HCT116 (cell line): ENCODE data around the gene GATAD2B. TPM values are rescaled to one million over a fixed set of nuclear protein-coding genes. Genes with fewer than 3 reads are reported as not detected.
A peak's percentile ranks its signal among the peaks of the same experiment; 100 is the strongest.

Experiments
- ATAC-seq: fragments of 200-7000 bp; cut with Tn5 transposase; 2 replicates; pipeline ENCODE4 v1.9.1; 2020; ENCODE audit warnings: mild to moderate bottlenecking, moderate library complexity
- BruUV-seq: library from RNA; stranded (reverse); fragments of 400-500 nt; replicated peaks from 2 replicates; lab custom pipeline; 2021; lab: Mats Ljungman, UMichigan
- CTCF ChIA-PET: fragments of 300-600 bp; sonication (Branson Sonifier 250); formaldehyde crosslinking; loops from one replicate; lab custom pipeline; 2021; ENCODE audit warnings: antibody characterized with exemption; lab: Charles Lee
- POLR2A ChIA-PET: fragments of 300-600, 350-600 bp; sonication (Branson Sonifier 250); formaldehyde crosslinking; loops from one replicate; lab custom pipeline; 2021; ENCODE audit warnings: antibody characterized with exemption; lab: Charles Lee
- RAD21 ChIA-PET, 2 experiments: fragments of 300-600 bp; sonication (Branson Sonifier 250); formaldehyde crosslinking; loops; one replicate each; lab custom pipeline; 2023; ENCODE audit warnings: low total read pairs in 2 of 2; ENCODE audit not compliant: uncharacterized antibody in 2 of 2, unreplicated experiment in 2 of 2, low non-redundant PET in 1 of 2; lab: Charles Lee
- DNase-seq: peaks from one replicate; pipeline ENCODE4 v3.0.0-alpha.2; 2010; ENCODE audit warnings: low read depth, low spot score
- H2AFZ ChIP-seq: fragments of 200-600 bp; shearing (Covaris generic), sonication (generic); 2 replicates; pipeline ENCODE4 v1.6.1; 2017; ENCODE audit warnings: low read depth, mixed run types, mixed read lengths, antibody characterized with exemption, low read length; ENCODE audit not compliant: poor library complexity, severe bottlenecking
- H3K27ac ChIP-seq: 2 replicates; pipeline ENCODE4 v1.5.1; 2012; ENCODE audit warnings: low read depth, low read length
- H3K27me3 ChIP-seq: fragments of 200-600 bp; sonication (generic); 2 replicates; pipeline ENCODE4 v1.6.1; 2016; ENCODE audit warnings: mixed run types, low read length, mixed read lengths; ENCODE audit not compliant: insufficient read depth
- H3K36me3 ChIP-seq, 2 experiments: fragments of 200-500 bp in 1 of 2; fragments of 200-600 bp in 1 of 2; sonication (Bioruptor generic) in 1 of 2; sonication (generic) in 1 of 2; 2 replicates each; pipeline versions ENCODE4 v1.5.1 to v1.6.1; 2014 to 2016; ENCODE audit warnings: low read length in 2 of 2, inconsistent platforms in 1 of 2, mixed read lengths in 1 of 2, mixed run types in 1 of 2; ENCODE audit not compliant: insufficient read depth in 2 of 2, control insufficient read depth in 1 of 2
- H3K4me1 ChIP-seq, 2 experiments: fragments of 200-600 bp in 1 of 2; sonication (generic) in 1 of 2; 2 replicates each; pipeline versions ENCODE4 v1.5.1 to v1.6.1; 2012 to 2017; ENCODE audit warnings: low read length in 2 of 2, inconsistent platforms in 1 of 2, mild to moderate bottlenecking in 1 of 2, mixed read lengths in 1 of 2, mixed run types in 1 of 2, moderate library complexity in 1 of 2; ENCODE audit not compliant: insufficient read depth in 2 of 2, control insufficient read depth in 1 of 2
- H3K4me2 ChIP-seq: fragments of 200-600 bp; sonication (generic); 2 replicates; pipeline ENCODE4 v1.6.1; 2017; ENCODE audit warnings: mixed run types, low read length, mixed read lengths
- H3K4me3 ChIP-seq, 2 experiments: fragments of 200-600 bp in 1 of 2; sonication (generic) in 1 of 2; replicated peaks in 1 of 2; 2 replicates each; pipeline ENCODE4 v1.5.1; 2011 to 2016; ENCODE audit warnings: low read length in 2 of 2, control low read depth in 1 of 2, low read depth in 1 of 2, mild to moderate bottlenecking in 1 of 2, mixed read lengths in 1 of 2, mixed run types in 1 of 2
- H3K79me2 ChIP-seq: fragments of 200-600 bp; sonication (generic); 2 replicates; pipeline ENCODE4 v1.6.1; 2017; ENCODE audit warnings: mild to moderate bottlenecking, mixed run types, low read length, moderate library complexity, mixed read lengths; ENCODE audit not compliant: insufficient read depth
- H3K9ac ChIP-seq: fragments of 200-600 bp; sonication (generic); 2 replicates; pipeline ENCODE4 v1.6.1; 2016; ENCODE audit warnings: low read length, mixed read lengths
- H3K9me2 ChIP-seq: fragments of 200-600 bp; sonication (generic), shearing (Covaris generic); 2 replicates; pipeline ENCODE4 v1.6.1; 2017; ENCODE audit warnings: mixed run types, mild to moderate bottlenecking, moderate library complexity; ENCODE audit not compliant: insufficient read depth
- H3K9me3 ChIP-seq, 2 experiments: fragments of 200-500 bp in 1 of 2; fragments of 200-600 bp in 1 of 2; sonication (Bioruptor generic) in 1 of 2; sonication (generic) in 1 of 2; 2 replicates each; pipeline ENCODE4 v1.6.1; 2014 to 2017; ENCODE audit warnings: low read length in 2 of 2, mixed read lengths in 2 of 2, inconsistent platforms in 1 of 2, low read depth in 1 of 2, mild to moderate bottlenecking in 1 of 2, mixed run types in 1 of 2, moderate library complexity in 1 of 2; ENCODE audit not compliant: control insufficient read depth in 1 of 2, insufficient read depth in 1 of 2
- H4K20me1 ChIP-seq: fragments of 200-600 bp; sonication (generic), shearing (Covaris generic); 2 replicates; pipeline ENCODE4 v1.6.1; 2017; ENCODE audit warnings: mixed run types, mild to moderate bottlenecking, moderate library complexity; ENCODE audit not compliant: insufficient read depth
- CBX3 ChIP-seq: IDR thresholded peaks from 2 replicates; pipeline ENCODE4 v1.6.1; 2012; ENCODE audit warnings: low read depth
- CEBPB ChIP-seq: IDR thresholded peaks from 2 replicates; pipeline ENCODE4 v1.6.1; 2012; ENCODE audit warnings: low read depth
- EZH2 ChIP-seq: fragments of 200-600 bp; sonication (generic); IDR thresholded peaks from 2 replicates; pipeline ENCODE4 v1.6.1; 2017; ENCODE audit warnings: antibody characterized with exemption, mixed run types
- FOSL1 ChIP-seq: IDR thresholded peaks from 2 replicates; pipeline ENCODE4 v1.6.1; 2012; ENCODE audit warnings: low read depth
- JUND ChIP-seq: IDR thresholded peaks from 2 replicates; pipeline ENCODE4 v1.6.1; 2012
- TCF7L2 ChIP-seq: IDR thresholded peaks from 2 replicates; pipeline ENCODE4 v1.7.0; 2011; ENCODE audit warnings: borderline replicate concordance, inconsistent platforms; ENCODE audit not compliant: insufficient read depth, insufficient read length; ENCODE audit errors: extremely low read depth
- YY1 ChIP-seq: IDR thresholded peaks from 2 replicates; pipeline ENCODE4 v1.6.1; 2011; ENCODE audit warnings: low read length, low read depth, moderate library complexity, mild to moderate bottlenecking; ENCODE audit not compliant: insufficient replicate concordance; ENCODE audit errors: extremely low read depth
- intact Hi-C: fragments of 100-400 bp; cut with micrococcal nuclease; formaldehyde crosslinking; loops from 2 replicates; pipeline ENCODE4 v1.10.0; 2022
- total RNA-seq: library from RNA; stranded (reverse); gene quantifications from one replicate; pipeline ENCODE4 v1.2.1, GENCODE V29; 2021; ENCODE audit not compliant: unreplicated experiment
- TF ChIP-seq, protein P1 (sequence below): IDR thresholded peaks from 2 replicates; pipeline ENCODE4 v1.6.1; 2011; ENCODE audit warnings: mild to moderate bottlenecking, low read length, moderate library complexity; ENCODE audit not compliant: insufficient replicate concordance; ENCODE audit errors: extremely low read depth
- TF ChIP-seq, protein P2 (sequence below): IDR thresholded peaks from 2 replicates; pipeline ENCODE4 v1.6.1; 2012

The GATAD2B gene
- total RNA-seq, 1 experiment from 2014 or later: 50.2 TPM

DNA sequence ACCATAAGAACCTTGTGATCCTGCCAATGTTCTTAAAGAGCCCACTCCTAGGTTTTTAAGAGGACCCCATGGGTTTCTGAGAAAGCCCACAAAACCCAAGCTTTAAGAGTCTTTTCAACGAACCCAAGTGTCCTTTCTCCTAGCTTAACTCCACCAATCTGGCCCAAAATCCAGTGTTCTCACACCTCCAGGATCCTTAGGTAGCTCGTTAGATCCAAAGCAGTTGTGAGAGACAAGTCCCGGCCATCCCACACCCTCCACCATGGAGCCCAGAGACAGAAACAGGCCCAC is 22.0 kb upstream of the GATAD2B start (continued):
- TF ChIP-seq, protein P1, sequence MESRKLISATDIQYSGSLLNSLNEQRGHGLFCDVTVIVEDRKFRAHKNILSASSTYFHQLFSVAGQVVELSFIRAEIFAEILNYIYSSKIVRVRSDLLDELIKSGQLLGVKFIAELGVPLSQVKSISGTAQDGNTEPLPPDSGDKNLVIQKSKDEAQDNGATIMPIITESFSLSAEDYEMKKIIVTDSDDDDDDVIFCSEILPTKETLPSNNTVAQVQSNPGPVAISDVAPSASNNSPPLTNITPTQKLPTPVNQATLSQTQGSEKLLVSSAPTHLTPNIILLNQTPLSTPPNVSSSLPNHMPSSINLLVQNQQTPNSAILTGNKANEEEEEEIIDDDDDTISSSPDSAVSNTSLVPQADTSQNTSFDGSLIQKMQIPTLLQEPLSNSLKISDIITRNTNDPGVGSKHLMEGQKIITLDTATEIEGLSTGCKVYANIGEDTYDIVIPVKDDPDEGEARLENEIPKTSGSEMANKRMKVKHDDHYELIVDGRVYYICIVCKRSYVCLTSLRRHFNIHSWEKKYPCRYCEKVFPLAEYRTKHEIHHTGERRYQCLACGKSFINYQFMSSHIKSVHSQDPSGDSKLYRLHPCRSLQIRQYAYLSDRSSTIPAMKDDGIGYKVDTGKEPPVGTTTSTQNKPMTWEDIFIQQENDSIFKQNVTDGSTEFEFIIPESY: no peak
- TF ChIP-seq CEBPB (no peak), JUND (no peak), YY1 (no peak), FOSL1 (no peak), TCF7L2 (no peak)

DNA sequence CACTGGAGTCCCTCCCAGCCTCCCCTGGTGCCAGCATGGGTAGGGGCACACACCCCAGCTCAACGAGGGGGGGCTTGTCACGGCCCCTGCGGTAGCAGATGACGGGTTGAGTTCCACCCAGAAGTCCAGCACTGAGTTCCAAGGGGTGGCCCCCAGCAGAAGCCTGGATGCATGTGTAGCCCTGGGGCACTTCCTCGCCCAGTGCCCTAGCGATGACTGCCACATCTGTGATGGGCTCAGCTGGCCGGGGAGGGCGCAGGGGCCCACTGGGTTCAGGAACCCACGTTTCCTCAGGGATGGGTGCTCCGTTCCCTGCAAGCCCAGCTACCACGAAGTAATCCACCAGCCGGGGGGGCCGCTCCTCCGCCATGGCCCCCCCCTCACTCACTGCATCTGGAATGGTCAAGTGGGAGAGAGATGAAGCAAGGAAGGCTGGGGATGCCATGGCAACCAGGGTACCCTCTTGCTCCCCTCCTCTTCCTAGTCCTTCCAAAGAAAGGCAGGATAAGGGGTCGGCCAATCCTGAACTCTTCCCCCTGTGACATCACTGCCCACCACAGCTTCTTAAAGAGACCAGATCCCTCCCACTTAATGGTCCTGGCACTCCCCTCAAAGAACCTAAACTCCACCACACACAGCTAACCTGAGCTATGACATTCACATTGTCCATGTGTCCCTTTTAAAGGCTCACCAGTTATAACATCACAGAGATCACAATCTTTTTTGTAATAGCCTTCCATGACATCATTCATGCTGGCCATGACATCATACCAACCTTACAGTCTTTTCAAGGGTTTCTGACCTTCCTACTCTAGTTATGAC is 21.4 kb upstream of the GATAD2B start:
- peaks cover 9 to 22% of the 10 kb centered on the region in 2 experiments; a peak in 3 of 4 replicates for H3K36me3 ChIP-seq
- no peaks in the 10 kb centered on the region for H3K9me2 ChIP-seq
- DNase-seq: no peak
- CTCF ChIA-PET: no interaction called here
- peak overlapping the region; percentile 95; the same call in 1 of the 2 replicates for H3K9ac ChIP-seq
- no peak overlapping the region for H3K4me3 ChIP-seq
- H3K79me2 ChIP-seq: peaks cover 24% of the 10 kb centered on the region; the same call in 1 of the 2 replicates
- RAD21 ChIA-PET: no interaction called here
- no peaks in the 10 kb centered on the region for H3K27me3 ChIP-seq
- POLR2A ChIA-PET: interaction anchor here (1.3 to 1.4 kb wide), 2 partner anchors 13 to 19 kb away, joined by 3 to 4 read pairs; partner anchors contain the start of gene SLC39A1
- H4K20me1 ChIP-seq: no peaks in the 10 kb centered on the region
- peaks cover 6 to 18% of the 10 kb centered on the region in 2 experiments; a peak in 3 of 4 replicates for H3K4me1 ChIP-seq
- ATAC-seq: no peak
- BruUV-seq: no TSS peak
- no peak for TF ChIP-seq CBX3
- TF ChIP-seq, protein P2, sequence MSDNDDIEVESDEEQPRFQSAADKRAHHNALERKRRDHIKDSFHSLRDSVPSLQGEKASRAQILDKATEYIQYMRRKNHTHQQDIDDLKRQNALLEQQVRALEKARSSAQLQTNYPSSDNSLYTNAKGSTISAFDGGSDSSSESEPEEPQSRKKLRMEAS: no peak
- no peak for TF ChIP-seq EZH2
- no peak overlapping the region for H3K27ac ChIP-seq
- H2AFZ ChIP-seq: no peak overlapping the region
- no peaks in the 10 kb centered on the region for H3K9me3 ChIP-seq
- H3K4me2 ChIP-seq: peak overlapping the region; percentile 90
- intact Hi-C loops: no loop called here
